ENCODE data around the gene NUP160.
"Not testable (repeated sequence)": the region's sequence is repeated elsewhere in the genome, so short reads cannot be mapped to it uniquely, and the experiment has no call there.

The NUP160 gene

DNA sequence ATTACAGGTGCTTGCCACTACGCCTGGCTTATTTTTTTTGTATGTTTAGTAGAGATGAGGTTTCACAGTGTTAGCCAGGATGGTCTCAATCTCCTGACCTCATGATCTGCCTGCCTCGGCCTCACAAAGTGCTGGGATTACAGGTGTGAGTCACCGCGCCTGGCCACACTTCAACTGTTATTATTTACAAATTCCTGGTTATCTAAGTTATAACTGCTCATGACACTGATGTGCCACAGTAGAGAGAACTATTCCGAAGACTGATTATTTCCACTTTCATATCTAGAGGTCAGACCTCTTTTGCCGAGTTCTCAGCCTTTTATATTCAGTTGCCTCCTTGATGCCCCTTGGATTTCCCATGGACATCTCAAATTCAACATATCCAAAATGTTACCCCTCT lies 3.9 kb upstream of the NUP160 start:
- H3K27me3 ChIP-seq (ENCODE audit: insufficient read depth, low read length) = no peaks in the 10 kb centered on the region

DNA sequence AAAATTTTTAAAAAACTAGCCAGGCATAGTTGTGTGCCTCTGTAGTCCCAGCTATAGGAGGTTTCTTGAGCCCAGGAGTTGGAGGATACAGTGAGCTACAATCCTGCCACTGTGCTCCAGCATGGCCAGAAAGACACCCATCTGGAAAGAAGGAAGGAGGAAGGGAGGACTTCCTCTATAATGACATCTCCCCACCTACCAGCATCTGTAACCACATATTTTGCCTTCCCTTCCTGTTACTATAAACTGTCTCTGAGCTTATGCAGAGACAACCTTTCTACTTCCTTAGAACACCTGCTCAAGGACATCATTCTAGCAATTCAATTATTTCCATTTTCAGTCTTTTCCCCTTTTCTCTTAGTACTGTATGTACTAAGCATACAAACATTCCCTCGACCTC lies 2.2 kb upstream of the NUP160 start:
- Histone ChIP-seq H3K4me3 (ENCODE audit: low read length) (no peak overlapping the region), H3K36me3 (ENCODE audit: insufficient read depth, low read length) (peaks cover 17% of the 10 kb centered on the region), H3K4me1 (ENCODE audit: insufficient read depth, low read length) (peaks cover 21% of the 10 kb centered on the region), H3K9me3 (ENCODE audit: low read length) (no peaks in the 10 kb centered on the region), H2AFZ (ENCODE audit: low read depth, low read length) (no peak overlapping the region), H3K27me3 (ENCODE audit: insufficient read depth, low read length) (no peaks in the 10 kb centered on the region)

More for the DNA sequence above, 3.9 kb upstream of the NUP160 start:
- peaks cover 1% of the 10 kb centered on the region for H3K36me3 ChIP-seq (ENCODE audit: insufficient read depth, low read length)
- H3K4me3 ChIP-seq (ENCODE audit: low read length) = no peak overlapping the region
- peaks cover 11% of the 10 kb centered on the region for H3K4me1 ChIP-seq (ENCODE audit: insufficient read depth, low read length)
- H3K9me3 ChIP-seq (ENCODE audit: low read length) = no peaks in the 10 kb centered on the region
- no peak overlapping the region for H2AFZ ChIP-seq (ENCODE audit: low read depth, low read length)

DNA sequence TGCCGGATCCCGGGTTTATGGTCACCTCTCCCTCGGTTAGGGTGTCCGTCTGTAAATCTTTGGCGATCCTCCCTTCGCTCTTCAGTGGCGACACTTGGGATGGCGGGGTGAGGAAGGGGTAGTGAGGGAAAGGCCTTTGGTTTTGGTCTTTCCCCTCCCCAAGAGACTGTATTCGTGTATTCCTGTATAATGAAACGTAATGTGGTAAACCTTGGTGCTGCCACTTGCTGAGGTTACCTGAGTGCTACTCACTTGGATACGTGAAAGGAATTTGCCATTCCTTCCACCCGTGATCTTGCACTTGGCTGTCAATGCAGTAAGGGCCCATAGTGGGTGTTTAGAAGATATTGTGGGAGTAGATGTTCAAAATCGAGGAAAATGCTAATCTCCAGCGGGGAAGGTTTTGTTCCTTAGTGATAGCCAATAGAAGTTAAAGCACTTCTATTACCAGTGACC lies 578 bp upstream of the NUP160 start:
- H3K4me3 ChIP-seq (ENCODE audit: low read length) = peak overlapping the region; percentile 90

DNA sequence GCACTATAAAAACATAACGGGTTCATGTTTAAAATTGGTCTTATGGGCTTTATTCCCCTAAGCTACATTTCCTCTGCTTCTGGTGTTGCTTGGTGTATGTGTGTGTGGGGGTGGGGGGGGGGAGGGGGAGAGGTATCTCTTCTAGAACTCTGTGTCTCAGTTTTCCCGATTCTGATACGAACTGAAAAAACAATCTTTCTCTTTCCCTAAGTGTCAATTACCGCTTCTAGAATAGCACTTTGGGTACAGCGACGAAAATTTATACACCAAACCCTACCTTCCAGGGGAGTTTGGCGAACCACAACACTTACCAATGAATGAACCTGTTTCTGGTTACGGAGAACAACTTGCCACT lies 636 bp downstream of the NUP160 start:
- Histone ChIP-seq H3K27me3 (ENCODE audit: insufficient read depth, low read length) (no peaks in the 10 kb centered on the region), H3K4me3 (ENCODE audit: low read length) (peak overlapping the region; percentile 90), H3K36me3 (ENCODE audit: insufficient read depth, low read length) (peaks cover 41% of the 10 kb centered on the region), H3K9me3 (ENCODE audit: low read length) (no peaks in the 10 kb centered on the region), H3K4me1 (ENCODE audit: insufficient read depth, low read length) (peaks cover 21% of the 10 kb centered on the region), H2AFZ (ENCODE audit: low read depth, low read length) (peak overlapping the region; percentile 53)

More for the DNA sequence above, 578 bp upstream of the NUP160 start:
- no peaks in the 10 kb centered on the region for H3K27me3 ChIP-seq (ENCODE audit: insufficient read depth, low read length)
- no peaks in the 10 kb centered on the region for H3K9me3 ChIP-seq (ENCODE audit: low read length)
- peaks cover 21% of the 10 kb centered on the region for H3K4me1 ChIP-seq (ENCODE audit: insufficient read depth, low read length)
- H3K36me3 ChIP-seq (ENCODE audit: insufficient read depth, low read length) = peaks cover 29% of the 10 kb centered on the region
- peak overlapping the region; percentile 53 for H2AFZ ChIP-seq (ENCODE audit: low read depth, low read length)

DNA sequence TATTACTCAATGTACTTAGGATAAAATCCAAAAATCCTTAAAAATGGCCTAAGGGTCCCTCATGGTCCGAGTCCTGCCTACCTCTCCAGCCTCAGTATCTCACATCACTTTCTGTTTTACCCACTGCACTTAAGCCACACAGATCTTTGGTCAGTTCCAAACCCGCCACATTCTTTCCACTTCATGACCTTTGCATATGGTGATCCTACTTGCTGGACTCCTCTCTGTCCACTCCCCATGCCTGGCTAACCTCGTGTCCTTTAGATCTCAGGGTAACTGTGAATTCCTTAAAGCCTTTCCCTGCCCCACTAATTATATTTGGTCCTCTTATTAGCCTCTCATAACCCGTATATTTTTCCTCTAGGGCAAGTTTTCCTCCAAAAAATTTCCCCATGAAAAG lies 1.2 kb downstream of the NUP160 start:
- Histone ChIP-seq H3K4me1 (ENCODE audit: insufficient read depth, low read length) (peaks cover 21% of the 10 kb centered on the region), H3K4me3 (ENCODE audit: low read length) (peak overlapping the region; percentile 90), H3K27me3 (ENCODE audit: insufficient read depth, low read length) (no peaks in the 10 kb centered on the region), H3K9me3 (ENCODE audit: low read length) (no peaks in the 10 kb centered on the region), H2AFZ (ENCODE audit: low read depth, low read length) (no peak overlapping the region), H3K36me3 (ENCODE audit: insufficient read depth, low read length) (peaks cover 46% of the 10 kb centered on the region)

DNA sequence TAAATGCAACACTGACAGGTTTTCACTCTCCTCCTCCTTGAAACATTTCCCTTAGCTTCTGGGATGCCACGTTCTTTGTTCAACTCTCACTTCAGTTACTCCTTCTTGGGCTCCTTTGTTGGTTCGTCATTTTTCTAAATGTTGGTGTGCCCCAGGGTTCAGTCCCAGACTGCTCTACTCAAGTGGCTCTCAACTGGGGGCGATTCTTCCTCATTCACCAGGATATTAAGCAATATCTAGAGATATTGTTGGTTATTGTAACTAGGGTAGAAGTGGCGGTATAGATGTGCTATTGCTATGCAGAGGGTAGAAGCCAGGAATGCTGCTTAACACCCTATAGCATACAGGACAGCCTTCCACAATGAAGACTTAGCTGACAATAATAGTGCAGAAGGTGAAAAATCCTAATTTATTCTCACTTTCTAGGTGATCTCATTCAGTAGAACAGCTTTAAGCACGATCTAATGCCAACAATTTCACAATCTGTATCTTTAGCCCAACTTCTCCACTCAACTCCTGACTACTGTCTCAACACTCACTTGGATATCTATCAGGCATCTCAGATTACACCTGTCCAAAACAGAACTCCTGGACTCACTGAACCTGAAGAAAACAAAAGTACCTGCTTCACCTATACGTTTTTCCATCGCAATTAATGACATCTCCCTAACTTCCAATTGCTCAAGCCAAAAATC lies 4.6 kb downstream of the NUP160 start:
- no peaks in the 10 kb centered on the region for H3K27me3 ChIP-seq (ENCODE audit: insufficient read depth, low read length)
- no peak overlapping the region for H2AFZ ChIP-seq (ENCODE audit: low read depth, low read length)
- no peak overlapping the region for H3K4me3 ChIP-seq (ENCODE audit: low read length)
- H3K4me1 ChIP-seq (ENCODE audit: insufficient read depth, low read length) = peaks cover 14% of the 10 kb centered on the region
- H3K9me3 ChIP-seq (ENCODE audit: low read length) = no peaks in the 10 kb centered on the region
- peaks cover 76% of the 10 kb centered on the region for H3K36me3 ChIP-seq (ENCODE audit: insufficient read depth, low read length)

DNA sequence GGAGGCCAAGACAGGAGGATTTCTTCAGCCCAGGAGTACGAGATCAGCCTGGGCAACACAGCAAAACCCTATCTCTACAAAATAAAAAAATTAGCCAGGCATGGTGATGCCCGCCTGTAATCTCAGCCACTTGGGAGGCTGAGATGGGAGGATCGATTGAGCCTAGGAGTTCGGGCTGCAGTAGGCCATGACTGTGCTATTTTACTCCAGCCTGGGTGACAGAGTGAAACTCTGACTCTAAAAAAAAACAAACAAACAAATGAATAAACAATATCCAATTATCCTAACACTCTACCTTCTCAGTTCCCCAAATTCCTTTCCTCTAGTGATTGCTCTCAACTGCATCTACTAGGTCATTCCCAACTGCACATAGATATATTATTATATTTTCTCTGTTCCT lies 5.4 kb downstream of the NUP160 start:
- Histone ChIP-seq H3K27me3 (ENCODE audit: insufficient read depth, low read length) (no peaks in the 10 kb centered on the region), H3K36me3 (ENCODE audit: insufficient read depth, low read length) (peaks cover 82% of the 10 kb centered on the region), H2AFZ (ENCODE audit: low read depth, low read length) (no peak overlapping the region), H3K9me3 (ENCODE audit: low read length) (no peaks in the 10 kb centered on the region), H3K4me1 (ENCODE audit: insufficient read depth, low read length) (peaks cover 14% of the 10 kb centered on the region), H3K4me3 (ENCODE audit: low read length) (no peak overlapping the region)

DNA sequence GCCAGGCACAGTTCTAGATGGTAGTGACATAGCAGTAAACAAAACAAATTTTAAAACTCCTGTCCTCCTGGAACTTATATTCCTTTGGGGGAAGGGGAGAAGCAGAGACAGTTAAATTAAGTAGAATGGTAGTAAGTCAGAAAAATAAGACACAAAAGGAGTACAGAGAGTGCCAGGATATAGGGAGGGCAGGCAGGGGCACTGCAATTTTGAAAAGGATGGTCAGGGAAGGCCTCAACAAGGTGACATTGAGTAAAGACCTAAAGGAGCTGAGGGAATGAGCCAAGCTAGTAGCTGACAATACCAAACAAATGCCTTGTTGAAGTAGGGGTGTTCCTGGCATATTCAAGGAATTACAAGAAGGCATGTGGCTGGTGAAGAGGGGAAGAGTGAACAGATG lies 10.2 kb downstream of the NUP160 start:
- H3K9me3 ChIP-seq (ENCODE audit: low read length) = no peaks in the 10 kb centered on the region
- H3K4me1 ChIP-seq (ENCODE audit: insufficient read depth, low read length) = no peaks in the 10 kb centered on the region
- H2AFZ ChIP-seq (ENCODE audit: low read depth, low read length) = no peak overlapping the region
- no peaks in the 10 kb centered on the region for H3K27me3 ChIP-seq (ENCODE audit: insufficient read depth, low read length)
- H3K4me3 ChIP-seq (ENCODE audit: low read length) = no peak overlapping the region
- peaks cover 88% of the 10 kb centered on the region for H3K36me3 ChIP-seq (ENCODE audit: insufficient read depth, low read length)

DNA sequence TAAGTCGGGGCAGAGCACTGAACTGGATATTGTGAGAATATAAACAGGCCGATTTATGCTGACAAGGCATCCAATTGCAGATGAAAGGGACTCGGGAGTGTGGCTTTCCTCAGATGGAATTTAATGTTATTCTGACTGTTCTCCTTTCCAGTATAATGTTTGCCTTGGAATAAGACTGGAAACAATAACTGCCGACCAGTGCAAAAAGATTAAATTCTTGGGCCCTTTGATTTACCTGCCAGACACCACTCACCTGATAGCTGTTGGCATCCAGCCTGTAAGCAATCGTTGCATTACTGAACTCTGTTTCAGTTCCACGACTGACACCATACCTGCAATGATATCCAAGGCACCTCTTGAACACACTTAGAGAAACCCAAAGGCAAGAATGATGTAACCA lies 10.9 kb downstream of the NUP160 start:
- H3K36me3 ChIP-seq (ENCODE audit: insufficient read depth, low read length) = peaks cover 88% of the 10 kb centered on the region

DNA sequence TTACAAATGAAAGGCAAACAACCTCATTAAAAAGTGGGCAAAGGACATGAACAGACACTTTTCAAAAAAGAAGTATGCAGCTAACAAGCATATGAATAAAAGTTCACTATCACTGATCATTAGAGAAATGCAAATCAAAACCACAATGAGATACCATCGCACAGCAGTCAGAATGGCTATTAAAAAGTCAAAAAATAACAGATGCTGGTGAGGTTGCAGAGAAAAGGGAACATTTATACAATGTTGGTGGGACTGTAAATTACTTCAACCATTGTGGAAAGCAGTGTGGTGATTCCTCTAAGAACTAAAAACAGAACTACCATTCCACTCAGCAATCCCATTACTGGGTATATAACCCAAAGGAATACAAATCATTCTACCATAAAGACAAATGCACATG lies 18.1 kb downstream of the NUP160 start:
- H3K4me1 ChIP-seq (ENCODE audit: insufficient read depth, low read length); H3K4me3 ChIP-seq (ENCODE audit: low read length); H3K27me3 ChIP-seq (ENCODE audit: insufficient read depth, low read length); H3K9me3 ChIP-seq (ENCODE audit: low read length); H2AFZ ChIP-seq (ENCODE audit: low read depth, low read length): not testable (repeated sequence)
- H3K36me3 ChIP-seq (ENCODE audit: insufficient read depth, low read length) = peaks cover 65% of the 10 kb centered on the region

More for the DNA sequence above, 10.9 kb downstream of the NUP160 start:
- Histone ChIP-seq H2AFZ (ENCODE audit: low read depth, low read length) (no peak overlapping the region), H3K4me1 (ENCODE audit: insufficient read depth, low read length) (no peaks in the 10 kb centered on the region), H3K4me3 (ENCODE audit: low read length) (no peak overlapping the region), H3K27me3 (ENCODE audit: insufficient read depth, low read length) (no peaks in the 10 kb centered on the region), H3K9me3 (ENCODE audit: low read length) (no peaks in the 10 kb centered on the region)

DNA sequence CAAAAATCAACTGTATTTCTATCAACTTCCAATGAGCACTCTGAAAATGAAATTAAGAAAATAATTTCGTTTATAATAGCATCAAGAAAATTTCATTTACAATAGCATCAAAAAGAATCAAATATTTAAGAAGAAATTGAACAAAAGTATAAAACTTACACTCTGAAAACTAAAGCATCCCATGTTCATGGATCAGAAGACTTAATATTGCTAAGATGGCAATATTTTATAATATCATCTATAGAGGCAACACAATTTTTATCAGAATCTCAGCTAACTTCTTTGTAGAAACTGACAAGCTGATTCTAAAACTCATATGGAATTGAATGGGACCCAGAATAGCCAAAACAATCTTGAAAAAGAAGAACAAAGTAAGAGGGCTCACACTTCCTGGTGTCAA lies 19.9 kb downstream of the NUP160 start:
- H3K36me3 ChIP-seq (ENCODE audit: insufficient read depth, low read length) = peaks cover 54% of the 10 kb centered on the region

DNA sequence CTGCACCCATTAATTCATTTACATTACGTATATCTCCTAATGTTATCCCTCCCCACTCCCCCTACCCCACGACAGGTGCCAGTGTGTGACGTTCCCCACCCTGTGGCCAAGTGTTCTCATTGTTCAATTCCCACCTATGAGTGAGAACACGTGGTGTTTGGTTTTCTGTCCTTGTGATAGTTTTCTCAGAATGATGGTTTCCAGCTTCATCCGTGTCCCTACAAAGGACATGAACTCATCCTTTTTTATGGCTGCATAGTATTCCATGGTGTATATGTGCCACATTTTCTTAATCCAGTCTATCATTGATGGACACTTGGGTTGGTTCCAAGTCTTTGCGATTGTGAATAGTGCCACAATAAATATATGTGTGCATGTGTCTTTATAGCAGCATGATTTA lies 25.5 kb downstream of the NUP160 start:
- H3K36me3 ChIP-seq (ENCODE audit: insufficient read depth, low read length) = peaks cover 65% of the 10 kb centered on the region
- not testable (repeated sequence) for H3K4me1 ChIP-seq (ENCODE audit: insufficient read depth, low read length); H3K9me3 ChIP-seq (ENCODE audit: low read length)

More for the DNA sequence above, 19.9 kb downstream of the NUP160 start:
- no peak overlapping the region for H2AFZ ChIP-seq (ENCODE audit: low read depth, low read length)
- H3K4me1 ChIP-seq (ENCODE audit: insufficient read depth, low read length) = no peaks in the 10 kb centered on the region
- no peak overlapping the region for H3K4me3 ChIP-seq (ENCODE audit: low read length)
- H3K27me3 ChIP-seq (ENCODE audit: insufficient read depth, low read length) = no peaks in the 10 kb centered on the region
- H3K9me3 ChIP-seq (ENCODE audit: low read length) = peaks cover 3% of the 10 kb centered on the region

DNA sequence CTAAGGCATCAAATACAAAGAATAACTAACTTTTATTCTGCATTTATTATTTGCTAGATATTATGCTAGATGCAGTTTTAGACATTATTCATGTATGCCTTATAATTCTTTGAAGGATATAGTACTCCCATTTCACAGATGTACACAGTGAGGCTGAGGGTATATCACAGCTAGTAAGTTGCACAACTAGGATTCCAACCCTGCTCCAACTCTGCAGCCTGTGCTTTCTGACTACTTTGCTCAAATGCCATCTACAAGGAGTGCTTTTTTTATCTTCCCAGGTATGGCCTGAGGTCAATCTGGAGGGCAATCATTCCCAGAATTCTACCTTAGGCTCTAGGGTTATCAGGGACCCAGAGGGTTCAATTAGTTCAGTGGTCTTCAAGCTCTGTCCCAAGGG lies 28.4 kb downstream of the NUP160 start:
- Histone ChIP-seq H2AFZ (ENCODE audit: low read depth, low read length) (no peak overlapping the region), H3K36me3 (ENCODE audit: insufficient read depth, low read length) (peaks cover 69% of the 10 kb centered on the region), H3K4me3 (ENCODE audit: low read length) (no peak overlapping the region)

More for the DNA sequence above, 25.5 kb downstream of the NUP160 start:
- H3K27me3 ChIP-seq (ENCODE audit: insufficient read depth, low read length); H3K4me3 ChIP-seq (ENCODE audit: low read length); H2AFZ ChIP-seq (ENCODE audit: low read depth, low read length): not testable (repeated sequence)

DNA sequence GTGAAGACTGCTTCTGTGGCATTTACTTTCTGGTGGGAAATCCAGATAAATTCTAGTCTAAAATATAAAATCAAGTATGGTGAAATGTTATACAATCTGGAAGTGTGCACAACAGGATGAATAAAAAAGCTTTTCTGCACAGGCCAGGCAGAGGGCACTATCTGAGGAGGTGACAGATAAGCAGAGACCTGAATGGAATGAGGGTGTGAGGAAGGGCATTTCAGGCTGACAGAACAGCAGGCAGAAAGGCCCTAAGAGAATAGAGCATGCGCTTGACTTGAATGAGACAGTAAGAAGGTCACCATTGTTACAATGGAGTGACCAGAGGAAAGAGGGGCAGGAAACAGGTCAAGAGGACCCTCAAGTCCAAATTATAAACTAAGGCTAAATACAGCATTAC lies 47.4 kb downstream of the NUP160 start:
- H3K4me1 ChIP-seq (ENCODE audit: insufficient read depth, low read length) = no peaks in the 10 kb centered on the region
- H3K4me3 ChIP-seq (ENCODE audit: low read length) = no peak overlapping the region
- no peaks in the 10 kb centered on the region for H3K9me3 ChIP-seq (ENCODE audit: low read length)
- H3K27me3 ChIP-seq (ENCODE audit: insufficient read depth, low read length) = no peaks in the 10 kb centered on the region
- H2AFZ ChIP-seq (ENCODE audit: low read depth, low read length) = no peak overlapping the region
- peaks cover 82% of the 10 kb centered on the region for H3K36me3 ChIP-seq (ENCODE audit: insufficient read depth, low read length)

More for the DNA sequence above, 28.4 kb downstream of the NUP160 start:
- Histone ChIP-seq H3K4me1 (ENCODE audit: insufficient read depth, low read length) (no peaks in the 10 kb centered on the region), H3K9me3 (ENCODE audit: low read length) (no peaks in the 10 kb centered on the region), H3K27me3 (ENCODE audit: insufficient read depth, low read length) (no peaks in the 10 kb centered on the region)

All from neuron (in vitro differentiated cells).